Mesenchymal stem cell (in vitro differentiated cells and primary cell): ENCODE data around the gene FGF14.

Source experiments
- DNase-seq: peaks from one replicate; pipeline ENCODE4 v3.0.0-alpha.2; 2013
- H2AFZ ChIP-seq: one replicate; pipeline ENCODE4 v1.6.1; 2013; ENCODE audit warnings: low read depth, mild to moderate bottlenecking, control low read depth, inconsistent platforms, low read length, moderate library complexity
- H2AK5ac ChIP-seq: 2 replicates; pipeline ENCODE4 v1.6.1; 2013; ENCODE audit warnings: low read length, moderate library complexity, mild to moderate bottlenecking, inconsistent platforms; ENCODE audit not compliant: severe bottlenecking
- H2BK120ac ChIP-seq: one replicate; pipeline ENCODE4 v1.6.1; 2013; ENCODE audit warnings: low read depth, mild to moderate bottlenecking, inconsistent platforms, low read length, moderate library complexity
- H2BK12ac ChIP-seq, 2 experiments: one replicate each; pipeline ENCODE4 v1.6.1; 2013; ENCODE audit warnings: inconsistent platforms in 2 of 2, low read length in 2 of 2, mild to moderate bottlenecking in 2 of 2, moderate library complexity in 2 of 2, control low read depth in 1 of 2
- H2BK15ac ChIP-seq: one replicate; pipeline ENCODE4 v1.6.1; 2013; ENCODE audit warnings: mild to moderate bottlenecking, low read depth, inconsistent platforms; ENCODE audit not compliant: poor library complexity, severe bottlenecking
- H2BK5ac ChIP-seq: 2 replicates; pipeline ENCODE4 v1.6.1; 2013; ENCODE audit warnings: low read depth, mild to moderate bottlenecking, low read length, control low read depth, inconsistent platforms; ENCODE audit not compliant: poor library complexity, severe bottlenecking
- H3K14ac ChIP-seq, 2 experiments: one replicate each; pipeline ENCODE4 v1.6.1; 2013; ENCODE audit warnings: inconsistent platforms in 2 of 2, low read length in 2 of 2, control low read depth in 1 of 2, mild to moderate bottlenecking in 1 of 2, moderate library complexity in 1 of 2
- H3K18ac ChIP-seq, 2 experiments: one replicate each; pipeline ENCODE4 v1.6.1; 2013; ENCODE audit warnings: inconsistent platforms in 2 of 2, low read length in 2 of 2, control low read depth in 1 of 2, low read depth in 1 of 2, mild to moderate bottlenecking in 1 of 2
- H3K23ac ChIP-seq, 2 experiments: one replicate each; pipeline ENCODE4 v1.6.1; 2013; ENCODE audit warnings: inconsistent platforms in 2 of 2, low read length in 2 of 2, mild to moderate bottlenecking in 2 of 2, moderate library complexity in 2 of 2, control low read depth in 1 of 2
- H3K27ac ChIP-seq: 2 replicates; pipeline ENCODE4 v1.5.1; 2013; ENCODE audit warnings: mild to moderate bottlenecking, moderate library complexity, low read length, control low read depth, inconsistent platforms; ENCODE audit not compliant: poor library complexity, severe bottlenecking
- H3K27me3 ChIP-seq, 2 experiments: 2 replicates each; pipeline versions ENCODE4 v1.6.1 to v1.7.0; 2013; ENCODE audit warnings: low read length in 2 of 2, mild to moderate bottlenecking in 2 of 2, moderate library complexity in 2 of 2, control low read depth in 1 of 2, inconsistent platforms in 1 of 2; ENCODE audit not compliant: control insufficient read depth in 1 of 2, insufficient read depth in 1 of 2
- H3K36me3 ChIP-seq, 2 experiments: 2 replicates each; pipeline versions ENCODE4 v1.6.1 to v1.7.0; 2013; ENCODE audit warnings: low read length in 2 of 2, control low read depth in 1 of 2, inconsistent platforms in 1 of 2, low read depth in 1 of 2, mild to moderate bottlenecking in 1 of 2; ENCODE audit not compliant: insufficient read depth in 2 of 2, control insufficient read depth in 1 of 2
- H3K4ac ChIP-seq, 2 experiments: one replicate each; pipeline ENCODE4 v1.6.1; 2013; ENCODE audit warnings: inconsistent platforms in 2 of 2, low read length in 2 of 2, mild to moderate bottlenecking in 2 of 2, moderate library complexity in 2 of 2, control low read depth in 1 of 2, low read depth in 1 of 2
- H3K4me1 ChIP-seq: 2 replicates; pipeline ENCODE4 v1.6.1; 2013; ENCODE audit warnings: low read depth, low read length, control low read depth; ENCODE audit not compliant: control insufficient read depth, insufficient read depth
- H3K4me2 ChIP-seq: 2 replicates; pipeline ENCODE4 v1.6.1; 2013; ENCODE audit warnings: low read length, mild to moderate bottlenecking, inconsistent platforms; ENCODE audit not compliant: poor library complexity, severe bottlenecking
- H3K4me3 ChIP-seq, 2 experiments: 2 replicates each; pipeline versions ENCODE4 v1.5.1 to v1.7.0; 2013; ENCODE audit warnings: low read length in 2 of 2, mild to moderate bottlenecking in 2 of 2, control low read depth in 1 of 2, low read depth in 1 of 2; ENCODE audit not compliant: insufficient read depth in 1 of 2
- H3K79me1 ChIP-seq: replicated peaks from 2 replicates; pipeline ENCODE4 v1.6.1; 2013; ENCODE audit warnings: mild to moderate bottlenecking, control low read depth, low read length, inconsistent platforms; ENCODE audit not compliant: poor library complexity, severe bottlenecking
- H3K9ac ChIP-seq: 2 replicates; pipeline ENCODE4 v1.7.0; 2013; ENCODE audit warnings: mild to moderate bottlenecking, low read length, moderate library complexity
- H3K9me3 ChIP-seq: 2 replicates; pipeline ENCODE4 v1.7.0; 2013; ENCODE audit warnings: mild to moderate bottlenecking, low read length; ENCODE audit not compliant: control insufficient read depth
- H4K8ac ChIP-seq: one replicate; pipeline ENCODE4 v1.6.1; 2013; ENCODE audit warnings: inconsistent platforms, mild to moderate bottlenecking, low read length, moderate library complexity
- H4K91ac ChIP-seq: one replicate; pipeline ENCODE4 v1.6.1; 2013; ENCODE audit warnings: mild to moderate bottlenecking, low read length, inconsistent platforms
- WGBS: methylation state at CpG from one replicate; pipeline ENCODE4 v1.1.7; 2013; ENCODE audit warnings: mixed read lengths; 5-methylcytosine and 5-hydroxymethylcytosine counted together

Gene FGF14

GRCh38 chr13:101773062-101773461 lies 628.8 kb downstream of the FGF14 start:
- Histone ChIP-seq H3K9ac (no peak overlapping the region), H3K4ac (no peak overlapping the region), H2BK5ac (no peak overlapping the region), H3K27me3 (no peaks in the 10 kb centered on the region), H4K91ac (no peak overlapping the region), H3K4me1 (no peaks in the 10 kb centered on the region), H3K4me2 (no peak overlapping the region), H2BK120ac (no peak overlapping the region), H3K27ac (no peak overlapping the region), H3K4me3 (no peak overlapping the region), H3K9me3 (peaks cover 3% of the 10 kb centered on the region), H3K14ac (no peak overlapping the region), H3K23ac (no peak overlapping the region), H2AFZ (no peak overlapping the region), H4K8ac (no peak overlapping the region), H3K36me3 (no peaks in the 10 kb centered on the region), H2BK15ac (no peak overlapping the region), H2BK12ac (no peak overlapping the region), H3K18ac (no peak overlapping the region), H2AK5ac (no peak overlapping the region), H3K79me1 (no peaks in the 10 kb centered on the region)
- peak; percentile 4 for DNase-seq
- WGBS, result 83% methylated on average over 1 of the region's 2 CpGs

GRCh38 chr13:101767131-101767530 lies 634.7 kb downstream of the FGF14 start:
- Histone ChIP-seq H2BK15ac (no peak overlapping the region), H3K36me3 (no peaks in the 10 kb centered on the region), H3K4me1 (no peaks in the 10 kb centered on the region), H3K18ac (no peak overlapping the region), H3K79me1 (no peaks in the 10 kb centered on the region), H4K91ac (no peak overlapping the region), H2BK5ac (no peak overlapping the region), H3K23ac (no peak overlapping the region), H3K4ac (no peak overlapping the region), H3K27me3 (no peaks in the 10 kb centered on the region), H3K9ac (no peak overlapping the region), H3K27ac (no peak overlapping the region), H3K9me3 (peaks cover 3% of the 10 kb centered on the region), H2AFZ (no peak overlapping the region), H4K8ac (no peak overlapping the region), H3K14ac (no peak overlapping the region), H3K4me2 (no peak overlapping the region), H3K4me3 (no peak overlapping the region), H2BK120ac (no peak overlapping the region), H2AK5ac (no peak overlapping the region), H2BK12ac (no peak overlapping the region)
- WGBS, result 86% methylated on average over 3 of the region's 4 CpGs
- DNase-seq, result no peak

- Histone ChIP-seq H3K27ac (peak overlapping the region; percentile 0), H4K8ac (no peak overlapping the region), H2BK5ac (no peak overlapping the region), H3K4me3 (no peak overlapping the region), H3K4ac (no peak overlapping the region), H3K23ac (no peak overlapping the region), H3K14ac (no peak overlapping the region), H3K18ac (no peak overlapping the region), H2AK5ac (no peak overlapping the region), H3K79me1 (no peaks in the 10 kb centered on the region), H3K9me3 (no peaks in the 10 kb centered on the region), H3K36me3 (no peaks in the 10 kb centered on the region), H4K91ac (no peak overlapping the region), H2BK12ac (no peak overlapping the region), H2BK15ac (no peak overlapping the region), H2AFZ (no peak overlapping the region), H3K4me2 (no peak overlapping the region), H3K9ac (no peak overlapping the region), H3K27me3 (no peaks in the 10 kb centered on the region), H2BK120ac (no peak overlapping the region), H3K4me1 (no peaks in the 10 kb centered on the region)
- DNase-seq, result no peak
- WGBS, result 58% methylated on average over 1 of the region's 1 CpG
Measured at GRCh38 chr13:101763191-101763590, 638.7 kb downstream of the FGF14 start.

GRCh38 chr13:101757446-101758039 lies 644.3 kb downstream of the FGF14 start:
- H2BK120ac ChIP-seq, result no peak overlapping the region
- no peak overlapping the region for H2AFZ ChIP-seq
- H3K18ac ChIP-seq, result no peak overlapping the region
- H3K4ac ChIP-seq, result no peak overlapping the region
- no peak overlapping the region for H2BK5ac ChIP-seq
- H3K4me1 ChIP-seq, result peaks cover 2% of the 10 kb centered on the region
- no peaks in the 10 kb centered on the region for H3K27me3 ChIP-seq
- no peaks in the 10 kb centered on the region for H3K36me3 ChIP-seq
- no peak overlapping the region for H3K4me3 ChIP-seq
- no peak overlapping the region for H2BK15ac ChIP-seq
- H3K4me2 ChIP-seq, result no peak overlapping the region
- no peak overlapping the region for H3K27ac ChIP-seq
- DNase-seq, result peak; percentile 45
- no peak overlapping the region for H4K8ac ChIP-seq
- WGBS, result no CpG with 5 or more reads among the region's 1 CpG
- H3K23ac ChIP-seq, result no peak overlapping the region
- H3K9me3 ChIP-seq, result no peaks in the 10 kb centered on the region
- H4K91ac ChIP-seq, result no peak overlapping the region
- no peak overlapping the region for H2AK5ac ChIP-seq
- no peak overlapping the region for H3K14ac ChIP-seq
- H3K79me1 ChIP-seq, result no peaks in the 10 kb centered on the region
- H3K9ac ChIP-seq, result no peak overlapping the region
- H2BK12ac ChIP-seq, result no peak overlapping the region
